WERI-Rb-1 (cell line): ENCODE data around the gene STK32C.

Experiments
- DNase-seq: peaks from one replicate; pipeline ENCODE4 v3.0.0-alpha.2; 2020
- H3K27ac ChIP-seq: fragments of 250-450 bp; sonication (Bioruptor Pico); 2 replicates; pipeline ENCODE4 v1.5.1; 2020; ENCODE audit warnings: mild to moderate bottlenecking, moderate library complexity
- H3K27me3 ChIP-seq: fragments of 250-450 bp; sonication (Bioruptor Pico); 2 replicates; pipeline ENCODE4 v1.5.1; 2021; ENCODE audit warnings: mild to moderate bottlenecking, low read depth, moderate library complexity; ENCODE audit not compliant: insufficient read depth, severe bottlenecking
- H3K36me3 ChIP-seq: fragments of 250-450 bp; sonication (Bioruptor Pico); 2 replicates; pipeline ENCODE4 v1.5.1; 2020; ENCODE audit warnings: mild to moderate bottlenecking, moderate library complexity
- H3K4me3 ChIP-seq: 2 replicates; pipeline ENCODE4 v1.5.1; 2011; ENCODE audit warnings: low read depth, mild to moderate bottlenecking, control low read depth, low read length
- H3K9me3 ChIP-seq: fragments of 250-450 bp; sonication (Bioruptor Pico); 2 replicates; pipeline ENCODE4 v1.5.1; 2021; ENCODE audit warnings: mild to moderate bottlenecking, moderate library complexity; ENCODE audit not compliant: severe bottlenecking
- CTCF ChIP-seq: IDR thresholded peaks from 2 replicates; pipeline ENCODE4 v1.5.1; 2011; ENCODE audit warnings: low read depth, mild to moderate bottlenecking, control low read depth, inconsistent platforms, low read length

STK32C gene

GRCh38 chr10:132199268-132199853 lies 108.4 kb downstream of the STK32C start:
- H3K9me3 ChIP-seq: no peaks in the 10 kb centered on the region
- no peak overlapping the region for H3K4me3 ChIP-seq
- no peaks in the 10 kb centered on the region for H3K27me3 ChIP-seq
- DNase-seq: no peak
- no peak overlapping the region for H3K27ac ChIP-seq
- no peak for TF ChIP-seq CTCF
- peaks cover 90% of the 10 kb centered on the region for H3K36me3 ChIP-seq

- Histone ChIP-seq H3K27me3 (no peaks in the 10 kb centered on the region), H3K36me3 (peaks cover 91% of the 10 kb centered on the region), H3K9me3 (no peaks in the 10 kb centered on the region), H3K27ac (no peak overlapping the region), H3K4me3 (no peak overlapping the region)
- DNase-seq: peak; percentile 6
- no peak for TF ChIP-seq CTCF
Observed at GRCh38 chr10:132198381-132199181, 109.2 kb downstream of the STK32C start.

- H3K36me3 ChIP-seq: peaks cover 91% of the 10 kb centered on the region
- peak; percentile 3 for DNase-seq
Observed at GRCh38 chr10:132198068-132198370, 109.7 kb downstream of the STK32C start.

GRCh38 chr10:132197271-132198067 lies 110.3 kb downstream of the STK32C start:
- Histone ChIP-seq H3K27me3 (no peaks in the 10 kb centered on the region), H3K36me3 (peaks cover 91% of the 10 kb centered on the region), H3K4me3 (no peak overlapping the region), H3K27ac (no peak overlapping the region), H3K9me3 (no peaks in the 10 kb centered on the region)
- no peak for TF ChIP-seq CTCF
- no peak for DNase-seq

More at GRCh38 chr10:132198068-132198370, 109.7 kb downstream of the STK32C start:
- no peak for TF ChIP-seq CTCF
- Histone ChIP-seq H3K9me3 (no peaks in the 10 kb centered on the region), H3K4me3 (no peak overlapping the region), H3K27me3 (no peaks in the 10 kb centered on the region), H3K27ac (no peak overlapping the region)

GRCh38 chr10:132196178-132197113 lies 111.3 kb downstream of the STK32C start:
- TF ChIP-seq CTCF: no peak
- H3K27me3 ChIP-seq: no peaks in the 10 kb centered on the region
- H3K4me3 ChIP-seq: no peak overlapping the region
- H3K9me3 ChIP-seq: no peaks in the 10 kb centered on the region
- peaks cover 86% of the 10 kb centered on the region for H3K36me3 ChIP-seq
- peak; percentile 6 for DNase-seq
- no peak overlapping the region for H3K27ac ChIP-seq
